ENCODE measurements around the gene PTPRN. TPM values are rescaled to one million over a fixed set of nuclear protein-coding genes. Genes with fewer than 3 reads are reported as not detected.

PTPRN gene
- total RNA-seq, 1 donor from 2014 or later: 4.1 TPM

- H3K9me3 Mint-ChIP-seq: no peaks in the 10 kb centered on the region
- H3K4me1 Mint-ChIP-seq: no peaks in the 10 kb centered on the region
These were observed 38.2 kb downstream of the PTPRN start for GRCh38 chr2:219271021-219271420.

GRCh38 chr2:219270055-219270372 lies 39.2 kb downstream of the PTPRN start:
- Mint-ChIP-seq H3K9me3 (no peaks in the 10 kb centered on the region), H3K36me3 (ENCODE audit: low read depth) (no peaks in the 10 kb centered on the region), H3K27me3 (ENCODE audit: low read depth) (peaks cover 62% of the 10 kb centered on the region), H3K27ac (ENCODE audit: unreplicated experiment) (no peak overlapping the region), H3K4me3 (no peak overlapping the region), H3K4me1 (no peaks in the 10 kb centered on the region)
- DNase-seq (ENCODE audit: low read depth, low spot score): no peak
- no peak for TF ChIP-seq CTCF (conservative IDR thresholded peaks at IDR 0.05)

More at GRCh38 chr2:219271021-219271420, 38.2 kb downstream of the PTPRN start:
- no peak for DNase-seq (ENCODE audit: low read depth, low spot score)
- no peak overlapping the region for H3K27ac Mint-ChIP-seq (ENCODE audit: unreplicated experiment)
- H3K36me3 Mint-ChIP-seq (ENCODE audit: low read depth): no peaks in the 10 kb centered on the region
- no peak overlapping the region for H3K4me3 Mint-ChIP-seq
- TF ChIP-seq CTCF (conservative IDR thresholded peaks at IDR 0.05): no peak
- H3K27me3 Mint-ChIP-seq (ENCODE audit: low read depth): peaks cover 63% of the 10 kb centered on the region

- no peak for DNase-seq (ENCODE audit: low read depth, low spot score)
- Mint-ChIP-seq H3K27ac (ENCODE audit: unreplicated experiment) (no peak overlapping the region), H3K4me1 (no peaks in the 10 kb centered on the region), H3K9me3 (no peaks in the 10 kb centered on the region), H3K36me3 (ENCODE audit: low read depth) (no peaks in the 10 kb centered on the region), H3K27me3 (ENCODE audit: low read depth) (peaks cover 62% of the 10 kb centered on the region), H3K4me3 (no peak overlapping the region)
- TF ChIP-seq CTCF (conservative IDR thresholded peaks at IDR 0.05): no peak
These were observed 39.7 kb downstream of the PTPRN start for GRCh38 chr2:219269362-219270054.

GRCh38 chr2:219268294-219268693 lies 40.9 kb downstream of the PTPRN start:
- H3K27ac Mint-ChIP-seq (ENCODE audit: unreplicated experiment): no peak overlapping the region

GRCh38 chr2:219266886-219267285 lies 42.3 kb downstream of the PTPRN start:
- TF ChIP-seq CTCF (conservative IDR thresholded peaks at IDR 0.05): no peak
- H3K9me3 Mint-ChIP-seq: no peaks in the 10 kb centered on the region
- H3K36me3 Mint-ChIP-seq (ENCODE audit: low read depth): no peaks in the 10 kb centered on the region
- no peak for DNase-seq (ENCODE audit: low read depth, low spot score)
- no peaks in the 10 kb centered on the region for H3K4me1 Mint-ChIP-seq
- no peak overlapping the region for H3K4me3 Mint-ChIP-seq
- no peak overlapping the region for H3K27ac Mint-ChIP-seq (ENCODE audit: unreplicated experiment)
- peaks cover 68% of the 10 kb centered on the region for H3K27me3 Mint-ChIP-seq (ENCODE audit: low read depth)

More at GRCh38 chr2:219268294-219268693, 40.9 kb downstream of the PTPRN start:
- DNase-seq (ENCODE audit: low read depth, low spot score): no peak
- Mint-ChIP-seq H3K36me3 (ENCODE audit: low read depth) (no peaks in the 10 kb centered on the region), H3K4me1 (no peaks in the 10 kb centered on the region), H3K9me3 (no peaks in the 10 kb centered on the region), H3K4me3 (no peak overlapping the region), H3K27me3 (ENCODE audit: low read depth) (peaks cover 64% of the 10 kb centered on the region)
- no peak for TF ChIP-seq CTCF (conservative IDR thresholded peaks at IDR 0.05)

All from neural crest cell (in vitro differentiated cells).